GM12864 (cell line): ENCODE measurements around the gene ZNF331.
A peak's percentile ranks its signal among the peaks of the same experiment; 100 is the strongest.

Experiments used
- DNase-seq: peaks from one replicate; pipeline ENCODE4 v3.0.0-alpha.2; 2011; ENCODE audit warnings: low read depth
- H3K4me3 ChIP-seq: 2 replicates; pipeline ENCODE4 v1.5.1; 2011; ENCODE audit warnings: mild to moderate bottlenecking, low read depth, low read length, control low read depth
- CTCF ChIP-seq: IDR thresholded peaks from 2 replicates; pipeline ENCODE4 v1.5.1; 2011; ENCODE audit warnings: low read depth, mild to moderate bottlenecking, moderate library complexity, low read length, control low read depth, inconsistent platforms; ENCODE audit errors: missing control alignments

Gene ZNF331

GRCh38 chr19:53518121-53518520 is 19.8 kb upstream of the ZNF331 start:
- TF ChIP-seq CTCF: no peak
- H3K4me3 ChIP-seq: no peak overlapping the region
- no peak for DNase-seq

- H3K4me3 ChIP-seq: no peak overlapping the region
- DNase-seq: no peak
- no peak for TF ChIP-seq CTCF
These were observed 19.2 kb upstream of the ZNF331 start for GRCh38 chr19:53518716-53519115.

GRCh38 chr19:53519446-53519845 is 18.5 kb upstream of the ZNF331 start:
- TF ChIP-seq CTCF: no peak
- H3K4me3 ChIP-seq: no peak overlapping the region
- no peak for DNase-seq

GRCh38 chr19:53520163-53520546 is 17.8 kb upstream of the ZNF331 start:
- TF ChIP-seq CTCF: no peak
- DNase-seq: no peak
- H3K4me3 ChIP-seq: peak overlapping the region; percentile 76

- DNase-seq: peak; percentile 94
- TF ChIP-seq CTCF: no peak
- peak overlapping the region; percentile 76 for H3K4me3 ChIP-seq
These were observed 17.2 kb upstream of the ZNF331 start for GRCh38 chr19:53520547-53521372.

GRCh38 chr19:53521373-53522202 is 16.4 kb upstream of the ZNF331 start:
- TF ChIP-seq CTCF: no peak
- H3K4me3 ChIP-seq: peak overlapping the region; percentile 76
- DNase-seq: no peak
